A549 (cell line): Measurements from ENCODE around the gene HPCAL1. TPM values are rescaled to one million over a fixed set of nuclear protein-coding genes. Genes with fewer than 3 reads are reported as not detected.

Experiments used
- ATAC-seq, 2 experiments: fragments of 200-7000 bp in 1 of 2; fragments of >200 bp in 1 of 2; cut with Nextera tagmentation in 1 of 2; cut with Tn5 transposase in 1 of 2; 3 replicates each; pipeline versions ENCODE4 v1.8.0 to v1.9.1; 2018 to 2020; ENCODE audit warnings: mild to moderate bottlenecking in 1 of 2, moderate library complexity in 1 of 2
- CTCF ChIA-PET: fragments of 300-600 bp; sonication (Branson Sonifier 250); formaldehyde crosslinking; extraction: SDS; loops from one replicate; lab custom pipeline; 2021; ENCODE audit warnings: antibody characterized with exemption, inconsistent platforms; lab: Yijun Ruan, JAX
- POLR2A ChIA-PET: fragments of 350-600 bp; formaldehyde crosslinking; extraction: SDS; loops from one replicate; lab custom pipeline; 2021; ENCODE audit warnings: antibody characterized with exemption, inconsistent platforms; lab: Yijun Ruan, JAX
- DNase-seq, 2 experiments: peaks; one replicate each; pipeline versions ENCODE4 v3.0.0 to v3.0.0-alpha.2; 2011 to 2016; ENCODE audit warnings: low read depth in 1 of 2, low spot score in 1 of 2
- FAIRE-seq: peaks from 2 replicates; lab custom pipeline; 2011; peaks lifted over from hg19 to GRCh38; lab: Jason Lieb, UNC
- H3K27ac ChIP-seq, 2 experiments: fragments of >200 bp; sonication (Bioruptor Twin); formaldehyde crosslinking; 3 replicates each; pipeline ENCODE4 v1.5.1; 2016 to 2017
- H3K4me1 ChIP-seq: fragments of >200 bp; sonication (Bioruptor Twin); formaldehyde crosslinking; 3 replicates; pipeline ENCODE4 v1.6.1; 2016
- H3K4me2 ChIP-seq: fragments of >200 bp; sonication (Bioruptor Twin); formaldehyde crosslinking; 3 replicates; pipeline ENCODE4 v1.6.1; 2016
- H3K4me3 ChIP-seq: fragments of >200 bp; sonication (Bioruptor Twin); formaldehyde crosslinking; 3 replicates; pipeline ENCODE4 v1.5.1; 2016
- H3K9me3 ChIP-seq: fragments of >200 bp; sonication (Bioruptor Twin); formaldehyde crosslinking; 3 replicates; pipeline ENCODE4 v1.6.1; 2016
- BHLHE40 ChIP-seq: IDR thresholded peaks from 2 replicates; pipeline ENCODE4 v1.6.1; 2012; ENCODE audit warnings: low read depth, low read length, inconsistent platforms
- CHD2 ChIP-seq: fragments of 150-350 bp; IDR thresholded peaks from 2 replicates; pipeline ENCODE4 v1.6.1; 2014; ENCODE audit warnings: low read length; ENCODE audit not compliant: partially characterized antibody
- CHD4 ChIP-seq: fragments of 200-600 bp; sonication (generic); IDR thresholded peaks from 2 replicates; pipeline ENCODE4 v1.6.1; 2016; ENCODE audit warnings: antibody characterized with exemption, mild to moderate bottlenecking, borderline replicate concordance
- EHMT2 ChIP-seq: fragments of 200-600 bp; sonication (generic); IDR thresholded peaks from 2 replicates; pipeline ENCODE4 v1.6.1; 2016; ENCODE audit warnings: antibody characterized with exemption, low read depth, mild to moderate bottlenecking, moderate library complexity
- EP300 ChIP-seq, 2 experiments: fragments of >200 bp; sonication (Bioruptor Twin); formaldehyde crosslinking; IDR thresholded peaks; 2 replicates in 1 of 2; 3 replicates in 1 of 2; pipeline ENCODE4 v1.6.1; 2016 to 2017
- ESRRA ChIP-seq: fragments of 150-350 bp; IDR thresholded peaks from 2 replicates; pipeline ENCODE4 v1.6.1; 2014; ENCODE audit warnings: mild to moderate bottlenecking, low read length, borderline replicate concordance
- FOSB ChIP-seq: fragments of 250-450 bp; sonication (Bioruptor Pico); IDR thresholded peaks from 2 replicates; pipeline ENCODE4 v1.5.0; 2020; ENCODE audit warnings: mild to moderate bottlenecking, moderate library complexity
- FOXS1 ChIP-seq: fragments of 250-450 bp; sonication (Bioruptor Pico); IDR thresholded peaks from 2 replicates; pipeline ENCODE4 v1.5.0; 2020; ENCODE audit warnings: mild to moderate bottlenecking, moderate library complexity
- HDAC2 ChIP-seq: fragments of 200-600 bp; sonication (generic); IDR thresholded peaks from 2 replicates; pipeline ENCODE4 v1.6.1; 2016
- HOXA7 ChIP-seq: fragments of 250-450 bp; sonication (Bioruptor Pico); IDR thresholded peaks from 2 replicates; pipeline ENCODE4 v1.5.0; 2020; ENCODE audit warnings: mild to moderate bottlenecking, moderate library complexity
- JUN ChIP-seq, 2 experiments: fragments of >200 bp; sonication (Bioruptor Twin); formaldehyde crosslinking; IDR thresholded peaks; 2 replicates in 1 of 2; 3 replicates in 1 of 2; pipeline ENCODE4 v1.6.1; 2016 to 2017
- JUNB ChIP-seq: fragments of >200 bp; sonication (Bioruptor Twin); formaldehyde crosslinking; IDR thresholded peaks from 2 replicates; pipeline ENCODE4 v1.6.1; 2016
- MAFK ChIP-seq: fragments of 450-650 bp; IDR thresholded peaks from 2 replicates; pipeline ENCODE4 v1.6.1; 2014; ENCODE audit not compliant: partially characterized antibody
- MAZ ChIP-seq: fragments of 150-350 bp; IDR thresholded peaks from 2 replicates; pipeline ENCODE4 v1.6.1; 2014; ENCODE audit warnings: antibody characterized with exemption, low read depth, low read length, borderline replicate concordance
- NFE2L2 ChIP-seq: fragments of 150-350 bp; conservative IDR thresholded peaks from 2 replicates; pipeline ENCODE4 v1.6.1; 2014; ENCODE audit warnings: low read length
- NR3C1 ChIP-seq: fragments of >200 bp; sonication (Bioruptor Twin); formaldehyde crosslinking; IDR thresholded peaks from 3 replicates; pipeline ENCODE4 v1.6.1; 2017
- RAD21 ChIP-seq, 2 experiments: fragments of >200 bp in 1 of 2; sonication (Bioruptor Twin) in 1 of 2; formaldehyde crosslinking in 1 of 2; IDR thresholded peaks in 1 of 2; conservative IDR thresholded peaks in 1 of 2; 2 replicates in 1 of 2; 3 replicates in 1 of 2; pipeline ENCODE4 v1.6.1; 2012 to 2018; ENCODE audit warnings: inconsistent platforms in 1 of 2
- RFX5 ChIP-seq: fragments of 450-650 bp; IDR thresholded peaks from 2 replicates; pipeline ENCODE4 v1.7.1; 2014; ENCODE audit warnings: antibody characterized with exemption, mild to moderate bottlenecking, moderate library complexity
- SMC3 ChIP-seq: fragments of >200 bp; sonication (Bioruptor Twin); formaldehyde crosslinking; IDR thresholded peaks from 3 replicates; pipeline ENCODE4 v1.6.1; 2018; ENCODE audit warnings: inconsistent platforms
- TFCP2L1 ChIP-seq: fragments of 250-450 bp; sonication (Bioruptor Pico); IDR thresholded peaks from 2 replicates; pipeline ENCODE4 v1.5.0; 2021; ENCODE audit warnings: mild to moderate bottlenecking
- ZC3H11A ChIP-seq: fragments of 450-650 bp; IDR thresholded peaks from 2 replicates; pipeline ENCODE4 v1.6.1; 2014; ENCODE audit warnings: antibody characterized with exemption, mild to moderate bottlenecking
- WGBS: methylation state at CpG from one replicate; pipeline ENCODE4 v1.1.6; 2017; ENCODE audit errors: missing lambda C conversion rate; 5-methylcytosine and 5-hydroxymethylcytosine counted together
- polyA plus RNA-seq, 4 experiments: library from polyadenylated mRNA; depleted of rRNA in 3 of 4; stranded (reverse); fragments of >200 nt; fragmentation: RNase III in 1 of 4; extraction: RNeasy Plus Mini Kit Qiagen cat#74134 plus additional on column Dnase treatment in 1 of 4; gene quantifications; 2 replicates in 3 of 4; 3 replicates in 1 of 4; pipeline ENCODE4 v1.2.3, GENCODE V29; 2011 to 2017
- TF ChIP-seq, protein P1 (sequence below): fragments of >200 bp; sonication (Bioruptor Twin); formaldehyde crosslinking; IDR thresholded peaks from 2 replicates; pipeline ENCODE4 v1.6.1; 2016
- TF ChIP-seq, protein P2 (sequence below): fragments of 250-450 bp; sonication (Bioruptor Pico); IDR thresholded peaks from 2 replicates; pipeline ENCODE4 v1.5.0; 2020; ENCODE audit warnings: low read depth, mild to moderate bottlenecking, moderate library complexity
- TF ChIP-seq, protein P3 (sequence below): fragments of 200-600 bp; sonication (generic); IDR thresholded peaks from 2 replicates; pipeline ENCODE4 v1.6.1; 2016; ENCODE audit warnings: antibody characterized with exemption, mild to moderate bottlenecking, moderate library complexity
- TF ChIP-seq, protein P4 (sequence below): IDR thresholded peaks from 2 replicates; pipeline ENCODE4 v1.6.1; 2012
- TF ChIP-seq, protein P5 (sequence below): fragments of 150-350 bp; IDR thresholded peaks from 2 replicates; pipeline ENCODE4 v1.6.1; 2014; ENCODE audit warnings: low read depth, mild to moderate bottlenecking, low read length
- TF ChIP-seq, protein P6 (sequence below): fragments of >200 bp; sonication (Bioruptor Twin); formaldehyde crosslinking; IDR thresholded peaks from 3 replicates; pipeline ENCODE4 v1.5.1; 2016

Gene HPCAL1
- polyA plus RNA-seq, 2 of the 4 experiments (the other 2 are of a cell fraction): 44.4 to 66.4 TPM

DNA sequence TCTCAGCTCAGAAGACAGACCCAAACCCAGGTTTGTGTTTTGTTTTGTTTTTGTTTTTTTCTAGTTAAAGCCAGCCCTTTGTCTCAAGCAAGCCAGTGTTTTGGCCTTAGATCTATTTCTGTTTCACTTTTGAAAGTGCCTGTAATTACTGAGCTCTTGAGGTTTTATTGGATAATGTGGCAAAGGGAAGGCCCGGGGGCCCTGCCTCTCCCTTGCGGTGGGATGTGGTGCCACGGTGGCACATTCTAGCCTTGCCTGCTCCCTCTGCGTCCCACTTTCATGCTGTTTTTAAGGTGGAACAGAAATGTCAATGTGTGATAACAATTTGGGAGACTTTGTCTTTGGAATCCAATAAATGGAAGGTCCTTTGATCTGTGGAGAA, 2.5 kb downstream of the HPCAL1 start:
- ATAC-seq (no peak), FAIRE-seq (no peak), DNase-seq (no peak)
- H3K4me2 ChIP-seq: peak overlapping the region; percentile 94
- no peaks in the 10 kb centered on the region for H3K9me3 ChIP-seq
- peaks cover 51% of the 10 kb centered on the region for H3K4me1 ChIP-seq
- WGBS: 89% methylated on average over 4 of the region's 4 CpGs
- TF ChIP-seq ZC3H11A (no peak), JUN (IDR thresholded peaks at IDR 0.05) (no peak), SMC3 (no peak), HDAC2 (no peak), FOSB (CRISPR knock-in tag) (no peak), FOXS1 (CRISPR knock-in tag) (no peak), JUNB (no peak), MAZ (no peak), RFX5 (no peak), EHMT2 (no peak), TFCP2L1 (CRISPR knock-in tag) (no peak), EP300 (IDR thresholded peaks at IDR 0.05) (no peak), NFE2L2 (no peak)
- TF ChIP-seq, protein P1, sequence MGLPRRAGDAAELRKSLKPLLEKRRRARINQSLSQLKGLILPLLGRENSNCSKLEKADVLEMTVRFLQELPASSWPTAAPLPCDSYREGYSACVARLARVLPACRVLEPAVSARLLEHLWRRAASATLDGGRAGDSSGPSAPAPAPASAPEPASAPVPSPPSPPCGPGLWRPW: no peak
- TF ChIP-seq, protein P2, sequence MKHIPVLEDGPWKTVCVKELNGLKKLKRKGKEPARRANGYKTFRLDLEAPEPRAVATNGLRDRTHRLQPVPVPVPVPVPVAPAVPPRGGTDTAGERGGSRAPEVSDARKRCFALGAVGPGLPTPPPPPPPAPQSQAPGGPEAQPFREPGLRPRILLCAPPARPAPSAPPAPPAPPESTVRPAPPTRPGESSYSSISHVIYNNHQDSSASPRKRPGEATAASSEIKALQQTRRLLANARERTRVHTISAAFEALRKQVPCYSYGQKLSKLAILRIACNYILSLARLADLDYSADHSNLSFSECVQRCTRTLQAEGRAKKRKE: no peak
- TF ChIP-seq, protein P3, sequence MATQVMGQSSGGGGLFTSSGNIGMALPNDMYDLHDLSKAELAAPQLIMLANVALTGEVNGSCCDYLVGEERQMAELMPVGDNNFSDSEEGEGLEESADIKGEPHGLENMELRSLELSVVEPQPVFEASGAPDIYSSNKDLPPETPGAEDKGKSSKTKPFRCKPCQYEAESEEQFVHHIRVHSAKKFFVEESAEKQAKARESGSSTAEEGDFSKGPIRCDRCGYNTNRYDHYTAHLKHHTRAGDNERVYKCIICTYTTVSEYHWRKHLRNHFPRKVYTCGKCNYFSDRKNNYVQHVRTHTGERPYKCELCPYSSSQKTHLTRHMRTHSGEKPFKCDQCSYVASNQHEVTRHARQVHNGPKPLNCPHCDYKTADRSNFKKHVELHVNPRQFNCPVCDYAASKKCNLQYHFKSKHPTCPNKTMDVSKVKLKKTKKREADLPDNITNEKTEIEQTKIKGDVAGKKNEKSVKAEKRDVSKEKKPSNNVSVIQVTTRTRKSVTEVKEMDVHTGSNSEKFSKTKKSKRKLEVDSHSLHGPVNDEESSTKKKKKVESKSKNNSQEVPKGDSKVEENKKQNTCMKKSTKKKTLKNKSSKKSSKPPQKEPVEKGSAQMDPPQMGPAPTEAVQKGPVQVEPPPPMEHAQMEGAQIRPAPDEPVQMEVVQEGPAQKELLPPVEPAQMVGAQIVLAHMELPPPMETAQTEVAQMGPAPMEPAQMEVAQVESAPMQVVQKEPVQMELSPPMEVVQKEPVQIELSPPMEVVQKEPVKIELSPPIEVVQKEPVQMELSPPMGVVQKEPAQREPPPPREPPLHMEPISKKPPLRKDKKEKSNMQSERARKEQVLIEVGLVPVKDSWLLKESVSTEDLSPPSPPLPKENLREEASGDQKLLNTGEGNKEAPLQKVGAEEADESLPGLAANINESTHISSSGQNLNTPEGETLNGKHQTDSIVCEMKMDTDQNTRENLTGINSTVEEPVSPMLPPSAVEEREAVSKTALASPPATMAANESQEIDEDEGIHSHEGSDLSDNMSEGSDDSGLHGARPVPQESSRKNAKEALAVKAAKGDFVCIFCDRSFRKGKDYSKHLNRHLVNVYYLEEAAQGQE: no peak
- no peak overlapping the region for H3K27ac ChIP-seq
- no peak overlapping the region for H3K4me3 ChIP-seq
- CTCF ChIA-PET: interaction anchor here (0.9 to 14.1 kb wide), 10 partner anchors 9 to 181 kb away, joined by 3 to 215 read pairs (median 5); no protein-coding TSS in a partner anchor
- POLR2A ChIA-PET: no interaction called here

DNA sequence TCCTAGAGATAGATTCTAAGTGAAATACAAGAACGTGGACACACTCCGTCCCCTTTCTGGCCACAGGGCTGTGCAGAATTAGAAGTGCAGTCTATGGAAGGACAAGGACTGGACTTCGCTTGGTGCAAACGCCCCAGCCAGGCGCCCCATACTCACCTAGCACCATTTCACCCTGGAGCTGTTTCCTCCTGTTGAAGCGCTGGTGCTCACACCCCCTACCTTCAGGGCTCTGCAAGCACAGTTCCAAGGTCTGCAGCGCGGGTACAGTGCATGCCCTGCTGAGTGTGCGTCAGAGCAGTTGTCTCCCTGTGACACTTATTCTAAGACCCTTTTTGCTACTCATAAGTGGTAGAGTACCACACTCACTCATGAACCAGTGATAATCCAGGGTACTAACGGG, 3.0 kb downstream of the HPCAL1 start:
- H3K9me3 ChIP-seq: no peaks in the 10 kb centered on the region
- TF ChIP-seq BHLHE40 (no peak), CHD2 (no peak), RAD21 (conservative IDR thresholded peaks at IDR 0.05 in 1 of 2, IDR thresholded peaks at IDR 0.05 in 1 of 2) (peak in 1 of 2 experiments; percentile 33; a peak in 2 of 5 replicates)
- TF ChIP-seq, all 56 proteins: peak for 1
- H3K4me3 ChIP-seq: no peak overlapping the region
- 80% methylated on average over 10 of the region's 10 CpGs for WGBS
- H3K4me2 ChIP-seq: peak overlapping the region; percentile 94; the same call in 1 of the 3 replicates
- peak in 1 of 2 experiments; percentile 19; a peak in 3 of 6 replicates for ATAC-seq
- peak in 1 of 2 experiments; percentile 47 for DNase-seq
- ChIA-PET POLR2A (no interaction called here), CTCF (interaction anchor here (0.6 to 14.1 kb wide), 14 partner anchors 8 to 181 kb away, joined by 3 to 215 read pairs (median 4); no protein-coding TSS in a partner anchor)
- H3K4me1 ChIP-seq: peaks cover 47% of the 10 kb centered on the region
- FAIRE-seq: no peak
- no peak overlapping the region for H3K27ac ChIP-seq

DNA sequence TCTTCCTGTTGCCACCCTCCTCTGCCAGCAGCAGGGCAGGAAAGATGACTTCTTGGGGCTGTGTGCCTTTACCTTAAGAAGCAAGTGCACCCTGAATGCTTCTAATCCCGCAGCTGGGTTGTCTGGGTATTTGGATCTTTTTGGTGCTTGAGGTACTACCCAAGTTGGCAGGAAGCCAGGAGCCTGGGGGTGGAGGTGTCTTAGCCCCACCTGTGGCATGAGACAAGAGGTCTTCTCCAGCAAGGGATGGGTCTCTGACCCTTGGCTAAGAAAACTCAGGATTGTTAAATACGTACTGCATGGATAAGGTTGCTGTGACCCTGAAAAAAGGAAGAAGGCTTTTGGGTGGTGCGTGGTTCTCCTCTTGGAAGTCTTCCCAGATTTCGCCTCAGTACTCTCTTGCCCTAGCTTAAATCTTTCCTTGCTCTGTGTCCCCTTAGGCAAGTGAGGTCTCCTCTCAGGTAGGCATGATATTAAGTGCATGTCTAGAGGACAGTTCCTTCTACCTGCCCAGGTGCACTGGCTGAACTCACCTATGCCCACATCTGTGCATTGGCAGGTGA, 4.3 kb downstream of the HPCAL1 start:
- no peak for ATAC-seq
- Histone ChIP-seq H3K4me2 (no peak overlapping the region), H3K4me1 (peaks cover 34% of the 10 kb centered on the region), H3K27ac (no peak overlapping the region), H3K9me3 (no peaks in the 10 kb centered on the region), H3K4me3 (no peak overlapping the region)
- no peak for DNase-seq
- POLR2A ChIA-PET: no interaction called here
- CTCF ChIA-PET: interaction anchor here (0.8 to 14.1 kb wide), 15 partner anchors 13 to 210 kb away, joined by 3 to 215 read pairs (median 3); no protein-coding TSS in a partner anchor
- FAIRE-seq: no peak
- 93% methylated on average over 4 of the region's 4 CpGs for WGBS
- TF ChIP-seq RAD21 (conservative IDR thresholded peaks at IDR 0.05 in 1 of 2, IDR thresholded peaks at IDR 0.05 in 1 of 2) (no peak), CHD4 (no peak), NFE2L2 (no peak), ESRRA (no peak), HOXA7 (no peak), SMC3 (no peak), EP300 (IDR thresholded peaks at IDR 0.05) (no peak), MAFK (no peak), NR3C1 (no peak), TFCP2L1 (CRISPR knock-in tag) (no peak), RFX5 (no peak)
- TF ChIP-seq, protein P4, sequence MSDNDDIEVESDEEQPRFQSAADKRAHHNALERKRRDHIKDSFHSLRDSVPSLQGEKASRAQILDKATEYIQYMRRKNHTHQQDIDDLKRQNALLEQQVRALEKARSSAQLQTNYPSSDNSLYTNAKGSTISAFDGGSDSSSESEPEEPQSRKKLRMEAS: no peak
- TF ChIP-seq, protein P5, sequence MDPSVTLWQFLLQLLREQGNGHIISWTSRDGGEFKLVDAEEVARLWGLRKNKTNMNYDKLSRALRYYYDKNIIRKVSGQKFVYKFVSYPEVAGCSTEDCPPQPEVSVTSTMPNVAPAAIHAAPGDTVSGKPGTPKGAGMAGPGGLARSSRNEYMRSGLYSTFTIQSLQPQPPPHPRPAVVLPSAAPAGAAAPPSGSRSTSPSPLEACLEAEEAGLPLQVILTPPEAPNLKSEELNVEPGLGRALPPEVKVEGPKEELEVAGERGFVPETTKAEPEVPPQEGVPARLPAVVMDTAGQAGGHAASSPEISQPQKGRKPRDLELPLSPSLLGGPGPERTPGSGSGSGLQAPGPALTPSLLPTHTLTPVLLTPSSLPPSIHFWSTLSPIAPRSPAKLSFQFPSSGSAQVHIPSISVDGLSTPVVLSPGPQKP: no peak
- TF ChIP-seq, protein P6, sequence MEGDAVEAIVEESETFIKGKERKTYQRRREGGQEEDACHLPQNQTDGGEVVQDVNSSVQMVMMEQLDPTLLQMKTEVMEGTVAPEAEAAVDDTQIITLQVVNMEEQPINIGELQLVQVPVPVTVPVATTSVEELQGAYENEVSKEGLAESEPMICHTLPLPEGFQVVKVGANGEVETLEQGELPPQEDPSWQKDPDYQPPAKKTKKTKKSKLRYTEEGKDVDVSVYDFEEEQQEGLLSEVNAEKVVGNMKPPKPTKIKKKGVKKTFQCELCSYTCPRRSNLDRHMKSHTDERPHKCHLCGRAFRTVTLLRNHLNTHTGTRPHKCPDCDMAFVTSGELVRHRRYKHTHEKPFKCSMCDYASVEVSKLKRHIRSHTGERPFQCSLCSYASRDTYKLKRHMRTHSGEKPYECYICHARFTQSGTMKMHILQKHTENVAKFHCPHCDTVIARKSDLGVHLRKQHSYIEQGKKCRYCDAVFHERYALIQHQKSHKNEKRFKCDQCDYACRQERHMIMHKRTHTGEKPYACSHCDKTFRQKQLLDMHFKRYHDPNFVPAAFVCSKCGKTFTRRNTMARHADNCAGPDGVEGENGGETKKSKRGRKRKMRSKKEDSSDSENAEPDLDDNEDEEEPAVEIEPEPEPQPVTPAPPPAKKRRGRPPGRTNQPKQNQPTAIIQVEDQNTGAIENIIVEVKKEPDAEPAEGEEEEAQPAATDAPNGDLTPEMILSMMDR: no peak
